ENCODE data around the gene OR2L5. TPM values are rescaled to one million over a fixed set of nuclear protein-coding genes. Genes with fewer than 3 reads are reported as not detected.

The OR2L5 gene
- total and polyA plus RNA-seq, 12 donors: 0.22 to 0.34 TPM; not detected in 10

DNA sequence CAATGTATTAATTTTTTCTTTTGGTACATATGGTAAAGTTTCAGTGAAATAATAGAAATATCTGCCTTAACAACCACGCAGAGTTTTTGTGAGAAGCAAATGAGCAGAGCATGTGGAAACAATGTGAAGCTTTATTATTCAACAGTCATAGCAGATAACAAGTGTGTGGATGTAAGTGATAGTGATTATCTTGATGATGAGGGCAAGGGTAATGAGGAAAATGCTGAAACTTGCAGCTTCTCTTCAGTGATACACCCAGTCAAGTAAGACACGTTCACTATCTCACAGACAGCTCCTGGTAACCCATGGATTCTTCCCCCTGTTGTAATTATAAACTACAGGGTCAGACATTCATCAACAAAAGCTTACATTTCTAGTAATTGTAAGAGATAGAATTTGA, 14.6 kb upstream of the OR2L5 start:
- no peaks in the 10 kb centered on the region for H3K9me3 ChIP-seq (replicated peaks in 1 of 3)
- H3K4me1 ChIP-seq (replicated peaks in 1 of 2): no peaks in the 10 kb centered on the region
- no peak for DNase-seq
- no peak overlapping the region for H3K27ac ChIP-seq
- 36 to 55% (median 43%) methylated on average over 2 of the region's 2 CpGs for WGBS, 4 donors
- no peaks in the 10 kb centered on the region for H3K27me3 ChIP-seq
- no peaks in the 10 kb centered on the region for H3K36me3 ChIP-seq (replicated peaks in 1 of 2)
- H3K4me3 ChIP-seq: no peak overlapping the region
- intact Hi-C loops (cut with DNase I): no loop called here
- TF ChIP-seq POLR2A (IDR thresholded peaks at IDR 0.05): no peak
- TF ChIP-seq, protein P1, sequence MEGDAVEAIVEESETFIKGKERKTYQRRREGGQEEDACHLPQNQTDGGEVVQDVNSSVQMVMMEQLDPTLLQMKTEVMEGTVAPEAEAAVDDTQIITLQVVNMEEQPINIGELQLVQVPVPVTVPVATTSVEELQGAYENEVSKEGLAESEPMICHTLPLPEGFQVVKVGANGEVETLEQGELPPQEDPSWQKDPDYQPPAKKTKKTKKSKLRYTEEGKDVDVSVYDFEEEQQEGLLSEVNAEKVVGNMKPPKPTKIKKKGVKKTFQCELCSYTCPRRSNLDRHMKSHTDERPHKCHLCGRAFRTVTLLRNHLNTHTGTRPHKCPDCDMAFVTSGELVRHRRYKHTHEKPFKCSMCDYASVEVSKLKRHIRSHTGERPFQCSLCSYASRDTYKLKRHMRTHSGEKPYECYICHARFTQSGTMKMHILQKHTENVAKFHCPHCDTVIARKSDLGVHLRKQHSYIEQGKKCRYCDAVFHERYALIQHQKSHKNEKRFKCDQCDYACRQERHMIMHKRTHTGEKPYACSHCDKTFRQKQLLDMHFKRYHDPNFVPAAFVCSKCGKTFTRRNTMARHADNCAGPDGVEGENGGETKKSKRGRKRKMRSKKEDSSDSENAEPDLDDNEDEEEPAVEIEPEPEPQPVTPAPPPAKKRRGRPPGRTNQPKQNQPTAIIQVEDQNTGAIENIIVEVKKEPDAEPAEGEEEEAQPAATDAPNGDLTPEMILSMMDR (IDR thresholded peaks at IDR 0.05): no peak

DNA sequence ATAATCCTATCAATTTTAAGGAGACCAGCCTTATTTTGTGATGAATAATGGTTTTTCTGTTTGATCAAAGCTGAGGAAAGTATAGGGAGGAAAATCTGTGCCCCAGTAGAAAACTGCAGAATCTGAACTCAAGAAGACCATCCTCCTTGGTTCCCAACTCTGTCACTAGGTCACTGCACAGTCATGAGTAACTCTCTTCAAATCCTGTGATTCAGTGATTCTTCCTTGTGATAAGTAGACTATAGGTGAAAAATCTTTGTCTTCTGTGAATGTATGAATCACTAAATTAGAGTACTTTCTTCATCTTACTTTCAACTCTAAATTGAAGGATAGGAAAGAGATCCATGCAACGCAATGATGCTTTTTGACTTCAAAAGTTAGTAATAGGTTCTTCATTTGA, 13.3 kb upstream of the OR2L5 start:
- Histone ChIP-seq H3K27me3 (no peaks in the 10 kb centered on the region), H3K27ac (no peak overlapping the region), H3K4me3 (no peak overlapping the region), H3K4me1 (replicated peaks in 1 of 2) (no peaks in the 10 kb centered on the region), H3K9me3 (replicated peaks in 1 of 3) (no peaks in the 10 kb centered on the region), H3K36me3 (replicated peaks in 1 of 2) (no peaks in the 10 kb centered on the region)
- no peak for TF ChIP-seq POLR2A (IDR thresholded peaks at IDR 0.05)
- TF ChIP-seq, protein P1 (IDR thresholded peaks at IDR 0.05): no peak
- 60 to 93% (median 88%) methylated on average over 1 of the region's 1 CpG for WGBS, 4 donors
- no peak for DNase-seq
- intact Hi-C loops (cut with DNase I): no loop called here

DNA sequence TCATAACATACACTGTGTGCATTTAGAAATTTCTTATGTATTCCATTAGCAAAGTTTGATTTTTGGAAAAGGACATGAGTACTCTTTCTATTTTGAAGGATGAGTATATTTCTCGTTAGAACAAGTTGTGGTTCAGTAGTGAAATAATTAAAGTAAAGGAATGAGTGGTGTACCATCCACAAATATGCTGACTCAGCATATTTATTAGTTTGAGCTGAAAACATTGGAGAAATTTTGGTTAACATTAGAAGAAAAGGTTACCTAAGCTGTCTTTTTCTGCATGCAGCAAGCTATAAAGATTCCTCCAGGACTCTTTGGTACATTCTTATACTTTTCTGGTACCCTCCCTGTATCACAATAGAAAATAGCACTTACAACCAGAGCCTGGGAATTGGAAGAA, 5.7 kb upstream of the OR2L5 start:
- Histone ChIP-seq H3K4me3 (no peak overlapping the region), H3K27me3 (no peaks in the 10 kb centered on the region), H3K36me3 (replicated peaks in 1 of 2) (no peaks in the 10 kb centered on the region), H3K4me1 (replicated peaks in 1 of 2) (no peaks in the 10 kb centered on the region), H3K27ac (no peak overlapping the region), H3K9me3 (replicated peaks in 1 of 3) (peaks cover 0 to 8% (median 0%) of the 10 kb centered on the region in 3 donors)
- intact Hi-C loops (cut with DNase I): no loop called here
- 42 to 57% (median 49%) methylated on average over 1 of the region's 1 CpG for WGBS, 4 donors
- TF ChIP-seq, protein P1 (IDR thresholded peaks at IDR 0.05): no peak
- TF ChIP-seq POLR2A (IDR thresholded peaks at IDR 0.05): no peak
- DNase-seq: no peak

DNA sequence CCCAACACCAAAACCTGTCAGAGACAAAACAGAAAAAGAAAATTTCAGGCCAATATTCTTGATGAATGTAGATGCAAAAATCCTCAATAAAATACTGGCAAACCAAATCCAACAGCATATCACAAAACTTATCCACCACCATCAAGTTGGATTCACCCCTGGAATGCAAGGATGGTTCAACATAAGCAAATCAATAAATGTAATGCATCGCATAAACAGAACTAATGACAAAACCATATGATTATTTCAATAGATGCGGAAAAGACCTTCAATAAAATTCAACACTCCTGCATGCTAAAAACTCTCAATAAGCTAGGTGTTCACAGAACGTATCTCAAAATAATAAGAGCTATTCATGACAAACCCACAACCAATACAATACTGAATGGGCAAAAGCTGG, 3.8 kb upstream of the OR2L5 start:
- H3K27me3 ChIP-seq: no peaks in the 10 kb centered on the region
- intact Hi-C loops (cut with DNase I): no loop called here
- 72 to 84% (median 76%) methylated on average over 3 of the region's 3 CpGs for WGBS, 4 donors
- no peak overlapping the region for H3K4me3 ChIP-seq
- no peak for TF ChIP-seq POLR2A (IDR thresholded peaks at IDR 0.05)
- TF ChIP-seq, protein P1 (IDR thresholded peaks at IDR 0.05): no peak
- no peak for DNase-seq
- H3K27ac ChIP-seq: no peak overlapping the region
- no peaks in the 10 kb centered on the region for H3K4me1 ChIP-seq (replicated peaks in 1 of 2)
- H3K36me3 ChIP-seq (replicated peaks in 1 of 2): no peaks in the 10 kb centered on the region
- peaks cover 0 to 8% (median 0%) of the 10 kb centered on the region in 3 donors for H3K9me3 ChIP-seq (replicated peaks in 1 of 3)
